Measurements from ENCODE around the gene LRIG3.
A peak's percentile ranks its signal among the peaks of the same experiment; 100 is the strongest.
"Not testable (repeated sequence)": the region's sequence is repeated elsewhere in the genome, so short reads cannot be mapped to it uniquely, and the experiment has no call there.

LRIG3 gene

GRCh38 chr12:58896278-58896677 lies 24.0 kb downstream of the LRIG3 start:
- no peak for DNase-seq

DNA sequence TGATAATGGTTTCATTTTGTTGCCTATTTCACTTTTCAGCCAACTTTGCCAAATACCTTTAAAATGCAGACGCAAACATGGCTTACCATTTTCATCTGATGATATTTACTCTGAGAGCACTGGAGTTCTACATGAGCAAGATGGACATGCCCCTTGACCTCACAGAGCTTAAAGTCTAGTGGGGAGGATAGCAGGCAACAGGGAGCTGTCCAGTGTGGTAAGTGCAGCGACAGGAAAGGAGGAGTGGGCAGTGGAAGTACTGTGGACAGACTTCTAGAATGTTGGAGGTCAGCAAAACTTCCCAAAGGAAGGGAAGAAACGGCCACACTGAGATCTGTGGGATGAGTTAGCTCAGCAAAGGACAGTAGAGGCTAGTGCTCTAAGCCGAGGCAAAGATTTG lies 25.3 kb downstream of the LRIG3 start:
- DNase-seq, result no peak

DNA sequence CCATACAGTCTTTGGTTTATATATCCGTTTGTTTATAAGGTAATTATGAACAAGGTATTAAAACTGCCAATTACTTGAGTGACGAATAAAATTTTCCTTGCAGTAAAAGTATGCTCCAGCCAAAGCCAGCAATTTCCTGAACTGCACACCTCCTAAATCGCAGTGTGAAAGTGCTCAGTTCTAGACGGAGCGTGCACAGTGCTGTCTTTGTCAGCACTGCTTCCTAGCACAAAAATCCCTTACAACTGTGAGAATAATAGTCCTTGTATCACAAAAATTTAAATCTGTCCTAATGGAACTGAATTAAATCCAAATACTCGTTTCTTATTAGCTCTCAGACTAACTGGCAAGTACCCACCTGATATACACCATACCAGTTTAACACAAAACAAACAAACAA lies 26.3 kb downstream of the LRIG3 start:
- no peak for DNase-seq

DNA sequence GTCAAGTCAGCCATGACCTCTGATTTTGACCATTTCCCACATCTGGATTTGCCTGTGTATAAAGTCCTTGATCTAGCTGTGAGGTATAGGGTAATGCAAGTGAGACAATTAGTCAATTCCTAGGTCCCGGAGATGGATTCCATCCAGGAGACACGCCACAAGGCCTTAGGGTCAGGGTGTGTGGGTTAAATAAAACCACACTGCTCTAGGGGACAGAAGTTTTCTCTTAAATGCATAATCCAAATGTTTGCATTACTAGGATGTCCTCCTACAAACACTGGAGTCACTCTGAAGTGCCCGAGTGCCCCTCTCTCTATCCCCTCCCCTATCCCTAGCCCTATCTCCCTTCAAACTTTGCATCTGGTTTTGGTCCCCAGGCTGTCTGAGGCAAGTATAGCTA lies 26.8 kb downstream of the LRIG3 start:
- DNase-seq, result no peak

DNA sequence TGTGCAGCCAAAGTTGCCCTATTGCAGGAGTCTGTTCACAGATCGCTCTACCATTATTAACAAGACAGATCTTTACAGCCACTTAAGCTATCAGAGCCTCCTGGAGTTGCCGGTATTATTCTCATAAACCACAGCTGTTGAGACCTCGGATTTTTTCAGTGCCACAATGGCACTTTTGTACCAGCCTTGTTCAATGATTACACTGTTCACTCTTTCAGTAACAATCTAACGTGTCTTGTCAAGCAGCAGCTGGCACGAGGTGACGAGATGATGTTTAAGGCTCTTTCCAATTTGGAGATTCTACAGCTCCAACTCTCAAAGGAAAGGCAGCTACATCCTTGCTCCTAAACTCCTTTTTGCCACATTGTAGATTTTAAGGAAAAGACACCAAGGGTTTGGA lies 30.7 kb downstream of the LRIG3 start:
- peak; percentile 74 for DNase-seq

GRCh38 chr12:58888131-58888783 lies 32.0 kb downstream of the LRIG3 start:
- DNase-seq, result peak; percentile 91

- DNase-seq, result no peak
These were observed 33.2 kb downstream of the LRIG3 start for GRCh38 chr12:58887068-58887467.

DNA sequence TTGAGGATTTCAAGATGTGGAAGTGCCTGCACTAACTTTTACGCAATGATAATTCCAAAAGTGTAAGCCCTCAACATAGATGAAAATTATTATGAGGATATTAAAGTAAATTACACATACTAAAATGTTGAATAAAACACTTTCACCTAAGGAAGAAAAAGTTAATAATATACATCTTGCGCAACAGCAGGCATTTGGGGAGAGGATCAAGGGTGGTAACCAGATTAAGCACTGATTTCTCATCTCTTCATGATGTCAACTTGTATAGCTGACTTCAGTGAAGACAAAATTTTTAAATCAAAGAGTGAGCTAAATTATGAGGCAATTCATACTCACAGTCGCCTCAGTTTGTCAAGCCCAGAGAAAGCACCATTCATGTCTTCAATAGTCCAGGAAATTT lies 33.8 kb downstream of the LRIG3 start:
- DNase-seq, result no peak

DNA sequence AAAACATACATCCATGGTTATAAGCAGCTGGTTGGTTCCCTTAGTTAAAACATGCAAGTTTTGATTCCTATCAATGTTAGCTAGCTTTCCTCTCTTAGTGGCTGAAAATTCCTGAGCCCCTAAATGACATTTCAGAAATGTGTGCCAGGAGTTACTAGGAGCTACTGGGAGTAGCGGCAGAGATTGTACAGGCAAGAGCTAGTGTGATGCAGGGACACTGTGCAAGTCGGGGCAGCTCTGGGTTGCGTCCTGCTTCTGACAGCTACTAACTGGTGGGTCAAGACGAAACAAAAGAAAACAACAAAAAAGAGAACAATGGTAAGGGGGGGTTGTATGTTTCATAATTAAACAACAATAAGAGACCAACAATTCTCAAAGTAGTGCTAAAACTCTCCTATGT lies 35.4 kb downstream of the LRIG3 start:
- DNase-seq, result no peak

GRCh38 chr12:58883576-58884334 lies 36.5 kb downstream of the LRIG3 start:
- DNase-seq, result no peak

DNA sequence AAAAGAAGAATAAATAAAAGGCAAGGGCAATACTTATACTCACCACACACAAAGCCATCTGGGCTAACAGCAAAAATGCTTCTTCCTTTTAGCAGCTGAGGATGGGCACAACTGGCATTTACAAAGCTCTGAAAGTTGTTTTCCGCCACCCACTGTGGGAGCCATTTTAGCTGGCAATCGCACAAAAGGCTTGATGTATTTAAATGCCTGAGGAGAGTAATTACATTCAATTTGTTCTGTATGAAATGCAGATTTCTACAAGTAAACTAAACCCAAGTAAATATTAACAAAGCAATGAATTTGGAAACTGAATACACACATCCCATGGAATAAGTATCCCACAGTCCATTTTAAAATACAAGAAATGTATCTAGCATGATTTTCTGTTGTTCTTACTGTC lies 37.5 kb downstream of the LRIG3 start:
- DNase-seq, result peak; percentile 32

DNA sequence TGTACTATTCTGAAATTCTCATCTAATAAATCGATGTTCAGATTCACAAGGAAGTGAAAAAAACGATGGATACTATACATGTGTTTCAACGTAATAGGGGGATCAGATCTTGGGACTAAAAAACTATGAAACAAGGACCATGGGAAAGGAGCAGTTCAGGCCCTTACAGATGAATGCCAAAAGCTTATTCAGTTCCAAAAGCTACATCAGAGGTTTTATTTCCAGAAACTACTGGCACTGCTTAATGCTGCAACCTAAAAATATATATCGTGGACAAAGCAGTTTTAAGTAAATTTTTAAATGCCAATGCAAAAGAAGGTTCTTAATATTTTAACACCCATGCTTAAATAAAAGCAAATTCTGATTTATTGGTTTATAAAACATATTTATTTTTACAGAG lies 38.5 kb downstream of the LRIG3 start:
- DNase-seq, result no peak

DNA sequence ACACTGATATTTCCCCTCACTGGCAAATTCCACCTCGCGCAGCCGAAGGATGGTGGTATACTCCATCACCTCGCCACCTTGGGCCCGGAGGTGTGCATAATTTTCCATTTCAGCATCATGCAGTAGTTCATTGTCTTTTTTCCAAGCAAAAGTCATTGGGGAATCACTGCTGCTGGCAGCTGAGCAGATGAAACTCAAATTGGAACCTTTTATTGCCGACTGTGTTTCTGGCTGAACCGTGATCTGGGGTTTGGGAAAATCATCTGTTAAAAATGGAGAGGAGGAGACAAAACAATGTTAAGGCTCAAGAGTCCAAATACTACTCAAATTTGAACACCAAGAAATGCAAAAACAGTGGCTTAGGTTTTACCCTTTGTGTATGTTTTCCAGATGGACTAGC lies 39.7 kb downstream of the LRIG3 start:
- DNase-seq, result no peak

- DNase-seq, result peak; percentile 33
These were observed 43.0 kb downstream of the LRIG3 start for GRCh38 chr12:58877243-58877743.

- no peak for DNase-seq
These were observed 46.8 kb downstream of the LRIG3 start for GRCh38 chr12:58873496-58873895.

GRCh38 chr12:58871556-58871955 lies 48.7 kb downstream of the LRIG3 start:
- DNase-seq, result no peak

GRCh38 chr12:58870595-58870994 lies 49.7 kb downstream of the LRIG3 start:
- no peak for DNase-seq

DNA sequence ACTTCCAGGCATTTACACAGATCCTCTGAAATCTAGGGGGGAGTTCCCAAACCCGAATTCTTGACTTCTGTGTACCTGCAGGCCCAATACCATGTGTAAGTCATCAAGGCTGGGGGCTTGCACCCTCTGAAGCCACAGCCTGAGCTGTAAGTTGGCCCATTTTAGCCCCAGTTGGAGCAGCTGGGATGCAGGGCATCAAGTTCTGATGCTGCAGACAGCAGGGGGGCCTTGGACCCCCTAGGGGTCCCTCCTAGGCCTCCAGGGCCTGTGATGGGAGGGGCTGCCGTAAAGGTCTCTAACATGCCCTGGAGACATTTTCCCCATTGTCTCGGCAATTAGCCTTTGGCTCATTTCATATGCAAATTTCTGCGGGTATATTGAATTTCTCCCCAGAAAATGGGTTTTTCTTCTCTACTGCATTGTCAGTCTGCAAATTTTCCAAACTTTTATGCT lies 59.5 kb downstream of the LRIG3 start:
- no peak for DNase-seq

GRCh38 chr12:58860056-58860787 lies 60.1 kb downstream of the LRIG3 start:
- no peak for DNase-seq

GRCh38 chr12:58858030-58858429 lies 62.3 kb downstream of the LRIG3 start:
- DNase-seq, result no peak

DNA sequence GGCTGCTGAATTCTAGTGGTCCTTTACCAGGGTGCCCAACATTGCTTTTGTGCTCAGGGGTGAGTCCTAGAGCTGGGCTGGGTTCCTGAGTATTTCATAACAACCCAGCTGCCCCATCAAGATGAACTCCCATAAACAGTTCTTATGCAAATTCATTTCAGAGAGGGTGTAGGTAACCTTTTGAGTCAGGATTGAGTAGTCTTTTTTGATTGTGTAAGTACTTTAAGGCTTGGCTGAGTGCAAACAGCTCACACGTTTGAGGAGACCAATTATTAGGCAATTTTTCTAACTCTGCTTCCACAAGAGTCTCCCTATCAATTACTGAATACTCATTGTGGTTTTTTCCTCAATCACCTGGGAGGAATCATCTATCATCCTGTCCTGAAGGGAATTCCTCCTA lies 63.1 kb downstream of the LRIG3 start:
- not testable (repeated sequence) for DNase-seq

GRCh38 chr12:58855630-58856029 lies 64.7 kb downstream of the LRIG3 start:
- DNase-seq, result not testable (repeated sequence)

DNA sequence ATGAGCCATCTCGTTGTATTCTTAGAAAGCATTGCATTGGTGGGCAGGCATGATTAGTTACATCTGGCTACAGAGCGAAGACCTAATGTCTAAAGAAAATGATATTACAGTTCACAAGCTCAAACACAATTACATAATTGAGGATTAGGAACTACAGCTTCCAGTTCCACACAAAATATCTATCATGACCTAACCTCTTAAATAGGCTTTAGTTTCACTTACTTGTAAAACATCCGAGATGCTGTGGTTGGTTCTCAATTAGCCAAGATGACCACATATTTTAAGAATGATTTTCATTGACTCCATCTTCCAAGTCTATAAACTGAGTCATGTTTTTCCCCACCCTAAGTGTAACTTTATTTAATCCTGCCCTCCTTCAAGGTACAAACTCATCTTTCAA lies 69.5 kb downstream of the LRIG3 start:
- no peak for DNase-seq
